ENCODE results near the gene FAM229A.

FAM229A gene

DNA sequence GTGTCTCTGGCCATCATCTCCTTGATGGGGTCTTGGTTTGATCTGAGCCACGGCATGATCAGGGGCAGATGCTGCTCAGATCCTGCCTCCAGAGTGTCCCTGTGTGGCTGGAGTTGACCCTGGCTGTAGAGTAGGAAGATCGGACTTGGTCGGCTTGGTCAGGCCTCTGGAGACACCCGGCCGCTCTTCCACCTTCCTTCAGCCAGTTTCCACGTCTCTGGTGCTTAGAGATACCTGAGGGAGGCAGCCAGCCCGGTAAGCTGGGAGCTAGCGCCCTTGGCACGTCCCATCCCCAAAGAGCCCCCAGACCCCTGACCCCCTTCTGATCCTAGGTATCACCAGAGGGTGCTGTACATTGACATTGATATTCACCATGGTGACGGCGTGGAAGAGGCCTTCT, 35.1 kb downstream of the FAM229A start:
- DNase-seq, result no peak

DNA sequence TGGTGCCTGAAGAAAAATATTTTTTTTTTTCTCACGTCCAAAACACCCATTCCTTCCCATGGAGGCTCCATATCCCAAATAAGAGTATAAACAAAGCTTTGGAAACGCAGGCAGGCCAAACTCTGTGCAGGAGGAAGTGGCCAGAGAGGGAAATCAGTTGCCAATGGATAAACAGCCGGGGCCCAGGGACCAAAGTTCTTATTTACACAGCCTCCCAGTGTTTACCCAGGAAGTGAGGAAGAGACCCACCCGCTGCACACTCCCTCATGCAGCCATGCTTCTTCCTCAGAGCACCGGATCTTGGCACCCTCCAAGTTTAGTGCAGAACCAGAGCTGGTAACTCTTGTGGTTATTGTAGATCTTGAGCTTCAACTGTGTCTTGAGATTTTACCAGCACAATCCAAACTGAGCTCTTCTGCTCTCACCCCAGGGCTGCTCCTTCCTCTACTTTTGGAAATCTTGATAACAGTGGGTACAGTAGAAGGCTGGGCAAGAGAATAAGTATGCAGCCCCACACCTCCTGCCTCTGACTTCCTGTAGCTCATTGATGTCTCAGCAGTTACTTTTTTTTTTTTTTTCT, 40.5 kb downstream of the FAM229A start:
- DNase-seq, result no peak

DNA sequence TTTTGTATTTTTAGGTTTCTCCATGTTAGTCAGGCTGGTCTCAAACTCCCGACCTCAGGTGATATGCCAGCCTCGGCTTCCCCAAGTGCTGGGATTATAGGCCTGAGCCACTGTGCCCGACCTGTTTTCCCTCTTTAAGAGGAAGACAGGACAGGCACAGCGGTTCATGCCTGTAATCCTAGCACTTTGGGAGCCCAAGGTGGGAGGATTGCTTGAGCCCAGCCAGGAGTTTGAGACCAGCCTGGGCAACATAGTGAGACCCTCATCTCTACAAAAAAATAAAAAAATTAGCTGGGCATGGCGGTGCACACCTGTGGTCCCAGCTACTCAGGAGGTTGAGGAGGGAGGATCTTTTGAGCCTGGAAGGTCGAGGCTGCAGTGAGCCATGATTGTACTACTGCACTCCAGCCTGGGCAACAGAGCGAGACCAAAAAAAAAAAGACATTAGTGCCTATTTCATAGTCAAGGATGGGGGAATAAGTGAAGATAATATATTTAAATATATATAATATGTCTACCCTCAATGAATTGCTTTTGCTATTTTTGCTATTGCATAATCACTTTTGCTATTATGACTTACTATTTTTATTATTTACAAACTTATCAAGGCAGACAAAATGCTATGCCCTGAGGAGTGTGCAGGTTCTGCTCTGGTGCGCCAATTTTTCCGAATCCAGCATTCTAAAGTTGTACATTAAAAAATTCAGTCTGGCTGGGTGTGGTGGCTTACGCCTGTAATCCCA, 44.0 kb downstream of the FAM229A start:
- no peak for DNase-seq

DNA sequence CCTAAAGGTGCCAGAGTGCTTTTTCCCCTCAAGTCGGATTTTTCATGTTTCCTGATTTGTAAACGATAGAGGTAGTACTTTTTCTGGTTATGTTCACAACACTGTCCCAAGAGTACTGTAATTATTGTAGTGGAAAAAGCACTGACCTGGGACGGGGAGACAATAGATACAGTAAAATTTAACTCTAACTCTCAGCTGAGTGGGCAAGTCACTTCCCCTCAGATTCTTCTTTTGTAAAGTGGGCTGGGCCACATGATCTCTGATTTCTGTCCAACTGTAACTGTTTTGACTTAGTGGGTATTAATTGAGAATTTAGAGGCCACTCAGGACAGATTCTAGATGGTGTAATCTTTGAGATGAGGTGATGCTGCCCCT, 45.4 kb downstream of the FAM229A start:
- DNase-seq, result no peak

DNA sequence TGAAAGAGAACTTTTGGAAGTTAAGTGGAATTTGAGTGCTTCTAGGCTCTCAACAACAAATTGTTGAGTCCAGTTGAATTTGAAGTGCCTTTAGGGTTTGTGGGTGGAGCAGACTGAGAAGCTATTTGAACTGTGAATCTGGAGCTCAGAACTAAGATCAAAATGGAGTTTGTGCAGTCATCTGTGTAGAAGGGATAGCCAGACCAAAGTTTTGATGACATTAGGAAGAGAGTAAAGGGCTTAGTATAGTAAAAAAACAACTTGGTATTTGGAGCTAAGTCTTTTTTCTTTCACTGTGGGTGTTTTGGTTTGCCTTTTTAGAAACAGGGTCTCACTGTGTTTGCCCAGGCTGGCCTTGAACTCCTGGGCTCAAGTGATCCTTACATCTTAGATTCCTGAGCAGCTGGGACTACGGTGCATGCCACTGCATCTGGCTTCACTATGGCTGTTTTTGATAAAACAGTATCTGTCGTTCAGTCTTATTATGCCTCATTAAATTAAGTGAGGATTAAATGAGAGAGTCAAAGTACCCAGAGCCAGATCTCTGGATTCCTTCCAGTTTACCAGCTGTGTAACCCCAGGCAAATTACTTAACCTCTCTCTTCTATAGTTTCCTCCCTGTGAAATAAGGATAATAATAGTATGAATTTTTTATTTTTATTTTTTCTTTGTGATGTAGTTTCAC, 50.4 kb downstream of the FAM229A start:
- no peak for DNase-seq

All from NCI-H1048 (cell line).